Measurements from ENCODE around the gene LANCL3. TPM values are rescaled to one million over a fixed set of nuclear protein-coding genes. Genes with fewer than 3 reads are reported as not detected.

LANCL3 gene
- total RNA-seq, 1 experiment from 2014 or later, result not detected

- Histone ChIP-seq H3K27me3 (replicated peaks; ENCODE audit: control insufficient read depth, insufficient read depth, low read length) (no peaks in the 10 kb centered on the region), H3K36me3 (ENCODE audit: control insufficient read depth, insufficient read depth, low read length) (no peaks in the 10 kb centered on the region), H3K9me3 (no peaks in the 10 kb centered on the region), H3K4me1 (no peaks in the 10 kb centered on the region), H3K4me3 (ENCODE audit: low read depth, low read length) (no peak overlapping the region)
- POLR2A ChIA-PET, result no interaction called here
- peaks cover 2% of the 10 kb centered on the region for H3K4me1 Mint-ChIP-seq (ENCODE audit: low read depth, unreplicated experiment)
- H3K27me3 Mint-ChIP-seq (ENCODE audit: insufficient read depth, unreplicated experiment), result no peaks in the 10 kb centered on the region
- DNase-seq, result no peak
- TF ChIP-seq CTCF (IDR thresholded peaks at IDR 0.05; ENCODE audit: insufficient read depth in 1 of 2, low read depth in 1 of 2, low read length in 1 of 2, severe bottlenecking in 1 of 2, unreplicated experiment in 1 of 2), result no peak
- no peak overlapping the region for H3K27ac Mint-ChIP-seq (ENCODE audit: unreplicated experiment)
- CTCF ChIA-PET, result no interaction called here
- H3K4me3 Mint-ChIP-seq (ENCODE audit: unreplicated experiment), result peak overlapping the region; percentile 77
- intact Hi-C loops (cut with micrococcal nuclease; ENCODE audit: unreplicated experiment), result no loop called here
- no peaks in the 10 kb centered on the region for H3K9me3 Mint-ChIP-seq (ENCODE audit: unreplicated experiment)
- H3K36me3 Mint-ChIP-seq (ENCODE audit: insufficient read depth, unreplicated experiment), result no peaks in the 10 kb centered on the region
- no TSS peak for BruUV-seq (replicated peaks)
Measured at GRCh38 chrX:37684973-37685372, 113.5 kb downstream of the LANCL3 start.

GRCh38 chrX:37685381-37686359, 114.2 kb downstream of the LANCL3 start, which contains the start of gene XK:
XK (plus strand) TSS chrX:37685791; CDS start chrX:37685962, 171 bp downstream.
- Mint-ChIP-seq H3K4me3 (ENCODE audit: unreplicated experiment) (peak within 1 kb of the TSS; percentile 77), H3K4me1 (ENCODE audit: low read depth, unreplicated experiment) (no peaks in the 10 kb centered on the region), H3K27ac (ENCODE audit: unreplicated experiment) (no peak within 1 kb of the TSS), H3K9me3 (ENCODE audit: unreplicated experiment) (no peaks in the 10 kb centered on the region), H3K27me3 (ENCODE audit: insufficient read depth, unreplicated experiment) (no peaks in the 10 kb centered on the region), H3K36me3 (ENCODE audit: insufficient read depth, unreplicated experiment) (no peaks in the 10 kb centered on the region)
- Histone ChIP-seq H3K9me3 (no peaks in the 10 kb centered on the region), H3K4me3 (ENCODE audit: low read depth, low read length) (peak within 1 kb of the TSS; percentile 48), H3K27me3 (replicated peaks; ENCODE audit: control insufficient read depth, insufficient read depth, low read length) (no peaks in the 10 kb centered on the region), H3K36me3 (ENCODE audit: control insufficient read depth, insufficient read depth, low read length) (no peaks in the 10 kb centered on the region), H3K4me1 (no peaks in the 10 kb centered on the region)
- CTCF ChIA-PET, result no interaction called here
- peak; percentile 61 to 66 for DNase-seq
- POLR2A ChIA-PET, result no interaction called here
- no peak for TF ChIP-seq CTCF (IDR thresholded peaks at IDR 0.05; ENCODE audit: insufficient read depth in 1 of 2, low read depth in 1 of 2, low read length in 1 of 2, severe bottlenecking in 1 of 2, unreplicated experiment in 1 of 2)
- intact Hi-C loops (cut with micrococcal nuclease; ENCODE audit: unreplicated experiment), result no loop called here
- no TSS peak for BruUV-seq (replicated peaks)

- no peaks in the 10 kb centered on the region for H3K36me3 ChIP-seq (ENCODE audit: control insufficient read depth, insufficient read depth, low read length)
- H3K4me3 ChIP-seq (ENCODE audit: low read depth, low read length), result peak overlapping the region; percentile 48
- TSS peak; percentile 65 for BruUV-seq (replicated peaks)
- Mint-ChIP-seq H3K9me3 (ENCODE audit: unreplicated experiment) (no peaks in the 10 kb centered on the region), H3K27me3 (ENCODE audit: insufficient read depth, unreplicated experiment) (no peaks in the 10 kb centered on the region), H3K4me3 (ENCODE audit: unreplicated experiment) (peak overlapping the region; percentile 77), H3K36me3 (ENCODE audit: insufficient read depth, unreplicated experiment) (no peaks in the 10 kb centered on the region), H3K27ac (ENCODE audit: unreplicated experiment) (no peak overlapping the region), H3K4me1 (ENCODE audit: low read depth, unreplicated experiment) (no peaks in the 10 kb centered on the region)
- H3K27me3 ChIP-seq (replicated peaks; ENCODE audit: control insufficient read depth, insufficient read depth, low read length), result no peaks in the 10 kb centered on the region
- no peak for DNase-seq
- POLR2A ChIA-PET, result no interaction called here
- TF ChIP-seq CTCF (IDR thresholded peaks at IDR 0.05; ENCODE audit: insufficient read depth in 1 of 2, low read depth in 1 of 2, low read length in 1 of 2, severe bottlenecking in 1 of 2, unreplicated experiment in 1 of 2), result no peak
- no peaks in the 10 kb centered on the region for H3K4me1 ChIP-seq
- H3K9me3 ChIP-seq, result no peaks in the 10 kb centered on the region
- CTCF ChIA-PET, result no interaction called here
- intact Hi-C loops (cut with micrococcal nuclease; ENCODE audit: unreplicated experiment), result no loop called here
Measured at GRCh38 chrX:37686369-37686995, 115.0 kb downstream of the LANCL3 start.

Data from Caco-2 (cell line).